ENCODE measurements around the gene SLC35G6. TPM values are rescaled to one million over a fixed set of nuclear protein-coding genes. Genes with fewer than 3 reads are reported as not detected.
"Not testable (repeated sequence)": the region's sequence is repeated elsewhere in the genome, so short reads cannot be mapped to it uniquely, and the experiment has no call there.

SLC35G6 gene
- total RNA-seq, 1 donor: not detected

DNA sequence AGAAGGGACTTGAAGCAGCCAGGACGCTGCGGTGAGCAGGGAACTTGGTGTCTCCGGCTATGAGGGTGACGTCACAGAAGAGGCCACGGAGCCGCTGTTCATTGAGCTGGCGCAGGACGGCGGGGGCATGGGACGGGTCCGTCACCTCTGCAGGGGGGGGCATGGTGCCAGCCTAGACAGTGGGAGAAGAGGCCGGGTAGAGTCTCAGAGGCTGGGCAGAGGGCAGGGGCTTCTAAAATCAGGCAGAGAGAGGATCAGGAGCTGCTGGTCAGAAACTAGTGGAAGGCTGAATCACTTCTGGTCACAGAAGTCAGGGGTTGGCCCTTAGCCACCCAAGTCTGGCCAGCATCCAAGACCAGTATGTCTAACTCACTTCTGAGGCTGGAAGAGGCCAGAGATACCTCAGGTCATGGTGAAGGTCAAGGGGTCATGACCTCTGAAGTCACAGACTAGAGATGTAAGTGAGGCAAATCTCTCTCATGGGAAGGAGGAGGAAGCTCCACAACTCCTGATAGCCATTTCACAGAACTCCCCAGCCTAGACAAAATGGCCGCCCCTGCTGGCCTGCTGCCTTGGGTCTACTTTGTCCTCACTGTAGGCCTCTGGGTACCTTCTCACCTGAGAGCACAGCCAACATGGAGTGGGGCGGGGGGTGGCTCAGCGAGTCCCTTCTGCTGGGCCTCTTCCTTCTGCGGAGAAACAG lies 14.5 kb upstream of the SLC35G6 start:
- DNase-seq (ENCODE audit: low read depth): peak; percentile 71
- TF ChIP-seq, protein P1, sequence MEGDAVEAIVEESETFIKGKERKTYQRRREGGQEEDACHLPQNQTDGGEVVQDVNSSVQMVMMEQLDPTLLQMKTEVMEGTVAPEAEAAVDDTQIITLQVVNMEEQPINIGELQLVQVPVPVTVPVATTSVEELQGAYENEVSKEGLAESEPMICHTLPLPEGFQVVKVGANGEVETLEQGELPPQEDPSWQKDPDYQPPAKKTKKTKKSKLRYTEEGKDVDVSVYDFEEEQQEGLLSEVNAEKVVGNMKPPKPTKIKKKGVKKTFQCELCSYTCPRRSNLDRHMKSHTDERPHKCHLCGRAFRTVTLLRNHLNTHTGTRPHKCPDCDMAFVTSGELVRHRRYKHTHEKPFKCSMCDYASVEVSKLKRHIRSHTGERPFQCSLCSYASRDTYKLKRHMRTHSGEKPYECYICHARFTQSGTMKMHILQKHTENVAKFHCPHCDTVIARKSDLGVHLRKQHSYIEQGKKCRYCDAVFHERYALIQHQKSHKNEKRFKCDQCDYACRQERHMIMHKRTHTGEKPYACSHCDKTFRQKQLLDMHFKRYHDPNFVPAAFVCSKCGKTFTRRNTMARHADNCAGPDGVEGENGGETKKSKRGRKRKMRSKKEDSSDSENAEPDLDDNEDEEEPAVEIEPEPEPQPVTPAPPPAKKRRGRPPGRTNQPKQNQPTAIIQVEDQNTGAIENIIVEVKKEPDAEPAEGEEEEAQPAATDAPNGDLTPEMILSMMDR (IDR thresholded peaks at IDR 0.05; ENCODE audit: insufficient read depth, low read length): no peak
- H3K4me3 ChIP-seq (ENCODE audit: low read depth, low read length): no peak overlapping the region

DNA sequence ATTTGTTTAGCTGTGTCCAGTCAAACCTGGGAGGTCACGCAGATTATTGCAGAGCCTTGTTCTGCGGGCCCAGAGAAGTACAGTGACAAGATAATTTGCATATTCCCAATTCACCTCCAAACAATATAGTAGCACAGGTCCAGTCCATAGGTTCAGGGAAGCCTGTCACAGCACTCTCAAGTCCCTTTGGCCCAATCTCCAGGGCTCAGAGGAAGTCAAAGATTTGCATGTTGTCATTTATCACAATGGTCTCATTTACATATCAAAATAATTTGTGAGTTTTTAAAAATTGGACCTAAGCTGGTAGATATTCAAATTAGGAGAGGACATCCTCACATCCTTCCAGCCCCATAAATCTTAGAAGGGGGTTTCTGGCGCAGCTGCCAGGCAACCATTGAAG lies 13.7 kb upstream of the SLC35G6 start:
- DNase-seq (ENCODE audit: low read depth): no peak
- no peak overlapping the region for H3K4me3 ChIP-seq (ENCODE audit: low read depth, low read length)
- TF ChIP-seq, protein P1 (IDR thresholded peaks at IDR 0.05; ENCODE audit: insufficient read depth, low read length): no peak

DNA sequence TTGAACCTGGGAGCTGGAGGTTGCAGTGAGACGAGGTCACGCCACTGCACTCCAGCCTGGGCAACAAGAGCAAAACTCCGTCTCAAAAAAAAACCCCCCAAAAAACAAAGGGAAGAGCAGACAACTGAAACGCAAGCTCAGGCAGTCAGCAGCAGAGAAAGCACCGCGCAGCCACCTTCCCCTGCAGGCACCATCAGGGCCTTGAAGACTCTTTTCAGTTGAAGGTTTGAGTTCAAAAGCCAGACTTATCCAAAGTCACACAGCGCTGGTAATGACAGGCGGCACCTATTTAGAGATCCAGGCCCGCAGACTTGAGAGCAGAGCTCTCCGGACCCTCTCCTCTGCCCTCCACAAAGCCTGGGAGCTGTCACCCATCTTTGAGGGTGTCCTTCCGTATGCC lies 13.0 kb upstream of the SLC35G6 start:
- DNase-seq (ENCODE audit: low read depth): no peak

DNA sequence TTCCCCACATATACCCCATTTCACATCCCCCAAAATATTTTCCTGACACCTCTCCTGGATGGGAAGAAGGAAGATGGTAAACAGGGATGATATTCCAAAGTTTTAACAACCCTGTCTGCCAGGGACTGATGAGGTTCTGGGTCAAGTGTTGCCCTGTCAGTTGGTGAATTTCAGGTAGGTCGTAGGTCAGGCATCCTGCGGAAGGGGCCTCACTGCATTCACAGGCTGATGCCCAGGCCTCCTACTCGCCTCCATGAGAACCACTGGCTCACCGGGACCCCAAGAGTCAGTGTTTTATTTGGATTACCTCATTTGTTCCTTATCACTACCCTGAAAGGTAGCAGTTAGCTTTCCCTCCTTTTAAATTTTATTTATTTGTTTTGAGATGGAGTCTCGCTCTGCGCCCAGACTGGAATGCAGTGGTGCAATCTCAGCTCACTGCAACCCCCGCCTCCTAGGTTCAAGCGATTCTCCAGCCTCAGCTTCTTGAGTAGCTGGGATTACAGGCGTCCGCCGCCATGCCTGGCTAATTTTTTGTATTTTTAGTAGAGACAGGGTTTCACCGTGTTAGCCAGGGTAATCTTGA lies 12.3 kb upstream of the SLC35G6 start:
- H3K4me3 ChIP-seq (ENCODE audit: low read depth, low read length): no peak overlapping the region
- TF ChIP-seq, protein P1 (IDR thresholded peaks at IDR 0.05; ENCODE audit: insufficient read depth, low read length): no peak
- no peak for DNase-seq (ENCODE audit: low read depth)

More for the DNA sequence above, 13.0 kb upstream of the SLC35G6 start:
- TF ChIP-seq, protein P1 (IDR thresholded peaks at IDR 0.05; ENCODE audit: insufficient read depth, low read length): no peak
- no peak overlapping the region for H3K4me3 ChIP-seq (ENCODE audit: low read depth, low read length)

DNA sequence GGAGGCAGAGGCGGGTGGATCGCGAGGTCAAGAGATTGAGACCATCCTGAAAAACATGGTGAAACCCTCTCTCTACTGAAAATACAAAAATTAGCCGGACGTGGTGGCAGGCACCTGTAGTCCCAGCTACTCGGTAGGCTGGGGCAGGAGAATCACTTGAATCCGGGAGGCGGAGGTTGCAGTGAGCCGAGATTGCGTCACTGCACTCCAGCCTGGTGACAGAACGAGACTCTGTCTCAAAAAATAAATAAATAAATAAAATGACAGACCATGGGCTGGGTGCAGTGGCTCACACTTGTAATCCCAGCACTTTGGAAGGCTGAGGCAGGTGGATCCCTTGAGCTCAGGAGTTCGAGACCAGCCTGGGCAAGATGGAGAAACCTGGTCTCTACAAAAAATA lies 11.4 kb upstream of the SLC35G6 start:
- not testable (repeated sequence) for H3K4me3 ChIP-seq (ENCODE audit: low read depth, low read length); DNase-seq (ENCODE audit: low read depth)

DNA sequence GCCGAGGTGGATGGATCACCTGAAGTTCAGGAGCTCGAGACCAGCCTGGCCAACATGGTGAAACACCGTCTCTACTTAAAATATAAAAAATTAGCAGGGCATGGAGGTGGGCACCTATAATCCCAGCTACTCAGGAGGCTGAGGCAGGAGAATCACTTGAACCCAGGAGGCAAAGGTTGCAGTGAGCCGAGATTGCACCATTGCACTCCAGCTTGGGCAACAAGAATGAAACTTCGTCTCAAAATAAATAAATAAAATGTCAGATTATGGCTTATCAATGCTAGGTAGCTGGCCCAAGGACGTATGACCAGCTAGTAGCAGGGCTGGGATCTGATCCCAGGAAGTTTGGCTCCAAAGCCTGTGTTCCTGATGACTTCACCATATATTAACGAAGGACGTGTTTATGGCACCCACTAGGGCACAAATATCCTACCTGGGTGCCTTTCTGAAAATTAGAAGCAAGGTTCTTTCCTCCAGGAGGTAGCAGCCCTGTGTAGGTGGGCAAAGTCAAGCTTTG lies 10.7 kb upstream of the SLC35G6 start:
- H3K4me3 ChIP-seq (ENCODE audit: low read depth, low read length); DNase-seq (ENCODE audit: low read depth): not testable (repeated sequence)

DNA sequence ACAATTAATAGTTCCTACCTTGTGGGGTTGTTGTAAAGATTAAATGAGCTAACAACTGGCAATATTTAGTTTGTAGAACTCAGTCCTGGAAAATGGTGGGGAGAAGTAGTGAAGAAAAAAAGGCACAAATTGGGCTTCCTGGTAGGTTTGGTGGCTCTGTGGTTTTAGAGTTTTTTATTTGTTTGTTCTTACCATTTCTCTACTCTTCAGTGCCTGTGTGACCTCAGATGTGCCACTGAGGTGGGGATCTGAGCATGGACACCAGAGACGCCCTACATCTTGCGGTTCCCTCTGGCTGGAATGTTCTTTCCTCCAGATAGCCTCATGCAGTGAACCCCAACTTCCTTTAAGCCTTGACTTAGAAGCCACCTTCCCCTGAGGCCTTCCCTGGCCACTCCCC lies 9.5 kb upstream of the SLC35G6 start:
- DNase-seq (ENCODE audit: low read depth): no peak
- TF ChIP-seq, protein P1 (IDR thresholded peaks at IDR 0.05; ENCODE audit: insufficient read depth, low read length): no peak
- H3K4me3 ChIP-seq (ENCODE audit: low read depth, low read length): no peak overlapping the region

DNA sequence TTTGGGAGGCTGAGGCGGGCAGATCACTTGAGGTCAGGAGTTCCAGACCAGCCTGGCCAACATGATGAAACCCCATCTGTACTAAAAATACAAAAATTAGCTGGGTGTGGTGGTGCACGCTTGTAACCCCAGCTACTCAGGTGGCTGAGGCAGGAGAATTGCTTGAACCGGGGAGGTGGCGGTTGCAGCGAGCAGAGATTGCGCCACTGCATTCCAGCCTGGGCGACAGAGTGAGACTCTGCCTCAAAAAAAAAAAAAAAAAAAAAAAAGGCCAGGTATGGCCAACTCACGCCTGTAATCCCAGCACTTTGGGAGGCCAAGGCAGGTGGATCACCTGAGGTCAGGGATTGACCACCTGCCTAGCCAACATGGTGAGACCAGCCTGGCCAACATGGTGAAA lies 6.5 kb upstream of the SLC35G6 start:
- H3K4me3 ChIP-seq (ENCODE audit: low read depth, low read length); DNase-seq (ENCODE audit: low read depth): not testable (repeated sequence)
